GM23338 (cell line): ENCODE results near the gene CYB5D1. TPM values are rescaled to one million over a fixed set of nuclear protein-coding genes. Genes with fewer than 3 reads are reported as not detected.

ENCODE experiments used
- ATAC-seq: fragments of 200-7000 bp; cut with Tn5 transposase; 3 replicates; pipeline ENCODE4 v1.9.1; 2020
- DNase-seq: peaks from one replicate; pipeline ENCODE4 v3.0.0-alpha.2; 2015; ENCODE audit warnings: low spot score
- H2AFZ ChIP-seq: fragments of 200-600 bp; sonication (generic); 2 replicates; pipeline ENCODE4 v1.8.0; 2016; ENCODE audit warnings: antibody characterized with exemption, mild to moderate bottlenecking, moderate library complexity
- H3F3A ChIP-seq: fragments of 200-600 bp; sonication (generic); replicated peaks from 2 replicates; pipeline ENCODE4 v1.8.0; 2017; ENCODE audit warnings: antibody characterized with exemption, mixed run types, low read depth
- H3K27ac ChIP-seq: fragments of 200-600 bp; sonication (generic); 2 replicates; pipeline ENCODE4 v1.6.1; 2016; ENCODE audit warnings: low read depth
- H3K27me3 ChIP-seq: fragments of 200-600 bp; sonication (generic); 2 replicates; pipeline ENCODE4 v1.8.0; 2016; ENCODE audit warnings: mild to moderate bottlenecking, mixed run types, moderate library complexity; ENCODE audit not compliant: insufficient read depth
- H3K36me3 ChIP-seq: fragments of 200-600 bp; sonication (generic); 2 replicates; pipeline ENCODE4 v1.8.0; 2016; ENCODE audit warnings: mild to moderate bottlenecking; ENCODE audit not compliant: insufficient read depth
- H3K4me1 ChIP-seq: fragments of 200-600 bp; sonication (generic); 2 replicates; pipeline ENCODE4 v1.8.0; 2016; ENCODE audit warnings: mild to moderate bottlenecking, moderate library complexity; ENCODE audit not compliant: insufficient read depth
- H3K4me2 ChIP-seq: fragments of 200-600 bp; sonication (generic); 2 replicates; pipeline ENCODE4 v1.7.1; 2017; ENCODE audit warnings: mixed run types
- H3K4me3 ChIP-seq: fragments of 200-600 bp; sonication (generic); 2 replicates; pipeline ENCODE4 v1.6.1; 2016; ENCODE audit warnings: mixed run types
- H3K79me2 ChIP-seq: fragments of 200-600 bp; sonication (generic); replicated peaks from 2 replicates; pipeline ENCODE4 v1.8.0; 2017; ENCODE audit warnings: mild to moderate bottlenecking; ENCODE audit not compliant: insufficient read depth
- H3K9me2 ChIP-seq: fragments of 200-600 bp; sonication (generic); 2 replicates; pipeline ENCODE4 v1.8.0; 2017; ENCODE audit not compliant: insufficient read depth
- H4K20me1 ChIP-seq: fragments of 200-600 bp; sonication (generic); replicated peaks from 2 replicates; pipeline ENCODE4 v1.8.0; 2017; ENCODE audit warnings: mild to moderate bottlenecking; ENCODE audit not compliant: insufficient read depth
- H3K27ac Mint-ChIP-seq: 2 replicates; pipeline ENCODE4 v1.8.0; 2020; ENCODE audit warnings: inconsistent platforms, mild to moderate bottlenecking, moderate library complexity, mixed read lengths
- H3K27me3 Mint-ChIP-seq: 3 replicates; pipeline ENCODE4 v1.8.0; 2022; ENCODE audit warnings: low read depth, mild to moderate bottlenecking, moderate library complexity, mixed read lengths, inconsistent platforms; ENCODE audit not compliant: insufficient read depth, poor library complexity
- H3K36me3 Mint-ChIP-seq: 3 replicates; pipeline ENCODE4 v1.8.0; 2021; ENCODE audit warnings: low read depth, mild to moderate bottlenecking, inconsistent platforms, moderate library complexity, mixed read lengths
- H3K4me1 Mint-ChIP-seq: 3 replicates; pipeline ENCODE4 v1.8.0; 2020; ENCODE audit warnings: mild to moderate bottlenecking, inconsistent platforms, mixed read lengths
- H3K4me3 Mint-ChIP-seq: 3 replicates; pipeline ENCODE4 v1.8.0; 2021; ENCODE audit warnings: moderate library complexity, mild to moderate bottlenecking, inconsistent platforms, mixed read lengths
- H3K9me3 Mint-ChIP-seq: 3 replicates; pipeline ENCODE4 v1.8.0; 2020; ENCODE audit warnings: moderate library complexity, mild to moderate bottlenecking, inconsistent platforms, mixed read lengths
- EZH2 ChIP-seq: fragments of 200-600 bp; sonication (generic); IDR thresholded peaks from one replicate; pipeline ENCODE4 v1.8.0; 2017; ENCODE audit warnings: antibody characterized with exemption, mild to moderate bottlenecking, low read depth; ENCODE audit not compliant: unreplicated experiment
- JUNB ChIP-seq: IDR thresholded peaks from one replicate; pipeline ENCODE4 v1.6.1; 2016; ENCODE audit warnings: antibody characterized with exemption; ENCODE audit not compliant: unreplicated experiment
- STAT1 ChIP-seq: IDR thresholded peaks from one replicate; pipeline ENCODE4 v1.6.1; 2016; ENCODE audit warnings: antibody characterized with exemption; ENCODE audit not compliant: unreplicated experiment
- ZNF114 ChIP-seq: fragments of 250-450 bp; sonication (Bioruptor Pico); IDR thresholded peaks from 2 replicates; pipeline ENCODE4 v1.5.0; 2020; ENCODE audit warnings: mild to moderate bottlenecking, moderate library complexity
- ZNF331 ChIP-seq: fragments of 250-450 bp; sonication (Bioruptor Pico); IDR thresholded peaks from 2 replicates; pipeline ENCODE4 v1.5.0; 2020; ENCODE audit warnings: low read depth, mild to moderate bottlenecking, moderate library complexity
- polyA plus RNA-seq: library from polyadenylated mRNA; unstranded; fragments of >200 nt; fragmentation: Nextera tagmentation; extraction: Ambion mirVana; gene quantifications from 2 replicates; pipeline ENCODE4 v1.2.1, GENCODE V29; 2016
- total RNA-seq: library from RNA; depleted of rRNA; stranded (reverse); fragments of >200 nt; shearing (Covaris generic); gene quantifications from 2 replicates; pipeline ENCODE4 v1.2.3, GENCODE V29; 2014
- TF ChIP-seq, protein P1 (sequence below): fragments of 250-450 bp; sonication (Bioruptor Pico); IDR thresholded peaks from 2 replicates; pipeline ENCODE4 v1.5.0; 2020; ENCODE audit warnings: mild to moderate bottlenecking, moderate library complexity
- TF ChIP-seq, protein P2 (sequence below): IDR thresholded peaks from 2 replicates; pipeline ENCODE4 v1.6.1; 2016; ENCODE audit warnings: antibody characterized with exemption
- TF ChIP-seq, protein P3 (sequence below), 2 experiments: fragments of 200-600 bp in 1 of 2; sonication (generic) in 1 of 2; conservative IDR thresholded peaks; 2 replicates each; pipeline versions ENCODE4 v1.5.1 to v1.6.1; 2016 to 2017; ENCODE audit warnings: antibody characterized with exemption in 2 of 2, low read depth in 2 of 2, mild to moderate bottlenecking in 2 of 2, moderate library complexity in 1 of 2

CYB5D1 gene
- total and polyA plus RNA-seq, 2 experiments from 2014 or later: 3.5 to 8.4 TPM

DNA sequence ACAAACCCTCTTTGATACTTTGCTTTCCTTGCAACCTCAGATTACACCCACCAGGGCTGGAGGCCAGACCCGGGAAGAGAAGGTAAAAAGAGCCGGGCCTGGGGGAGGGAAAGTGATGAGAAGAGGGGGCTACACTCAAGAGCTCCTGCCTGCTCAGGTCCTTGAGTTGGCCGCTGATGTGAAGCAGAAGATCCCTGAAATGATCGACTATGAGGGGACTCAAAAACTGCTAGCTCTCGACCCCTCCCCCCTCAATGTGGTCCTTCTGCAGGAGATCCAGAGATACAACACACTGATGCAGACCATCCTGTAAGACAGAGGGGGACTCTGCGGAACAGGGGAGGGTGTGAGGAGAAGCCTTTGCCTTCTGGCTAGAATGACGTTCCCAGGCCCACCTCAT lies 26.6 kb upstream of the CYB5D1 start (continued):
- TF ChIP-seq, protein P1, sequence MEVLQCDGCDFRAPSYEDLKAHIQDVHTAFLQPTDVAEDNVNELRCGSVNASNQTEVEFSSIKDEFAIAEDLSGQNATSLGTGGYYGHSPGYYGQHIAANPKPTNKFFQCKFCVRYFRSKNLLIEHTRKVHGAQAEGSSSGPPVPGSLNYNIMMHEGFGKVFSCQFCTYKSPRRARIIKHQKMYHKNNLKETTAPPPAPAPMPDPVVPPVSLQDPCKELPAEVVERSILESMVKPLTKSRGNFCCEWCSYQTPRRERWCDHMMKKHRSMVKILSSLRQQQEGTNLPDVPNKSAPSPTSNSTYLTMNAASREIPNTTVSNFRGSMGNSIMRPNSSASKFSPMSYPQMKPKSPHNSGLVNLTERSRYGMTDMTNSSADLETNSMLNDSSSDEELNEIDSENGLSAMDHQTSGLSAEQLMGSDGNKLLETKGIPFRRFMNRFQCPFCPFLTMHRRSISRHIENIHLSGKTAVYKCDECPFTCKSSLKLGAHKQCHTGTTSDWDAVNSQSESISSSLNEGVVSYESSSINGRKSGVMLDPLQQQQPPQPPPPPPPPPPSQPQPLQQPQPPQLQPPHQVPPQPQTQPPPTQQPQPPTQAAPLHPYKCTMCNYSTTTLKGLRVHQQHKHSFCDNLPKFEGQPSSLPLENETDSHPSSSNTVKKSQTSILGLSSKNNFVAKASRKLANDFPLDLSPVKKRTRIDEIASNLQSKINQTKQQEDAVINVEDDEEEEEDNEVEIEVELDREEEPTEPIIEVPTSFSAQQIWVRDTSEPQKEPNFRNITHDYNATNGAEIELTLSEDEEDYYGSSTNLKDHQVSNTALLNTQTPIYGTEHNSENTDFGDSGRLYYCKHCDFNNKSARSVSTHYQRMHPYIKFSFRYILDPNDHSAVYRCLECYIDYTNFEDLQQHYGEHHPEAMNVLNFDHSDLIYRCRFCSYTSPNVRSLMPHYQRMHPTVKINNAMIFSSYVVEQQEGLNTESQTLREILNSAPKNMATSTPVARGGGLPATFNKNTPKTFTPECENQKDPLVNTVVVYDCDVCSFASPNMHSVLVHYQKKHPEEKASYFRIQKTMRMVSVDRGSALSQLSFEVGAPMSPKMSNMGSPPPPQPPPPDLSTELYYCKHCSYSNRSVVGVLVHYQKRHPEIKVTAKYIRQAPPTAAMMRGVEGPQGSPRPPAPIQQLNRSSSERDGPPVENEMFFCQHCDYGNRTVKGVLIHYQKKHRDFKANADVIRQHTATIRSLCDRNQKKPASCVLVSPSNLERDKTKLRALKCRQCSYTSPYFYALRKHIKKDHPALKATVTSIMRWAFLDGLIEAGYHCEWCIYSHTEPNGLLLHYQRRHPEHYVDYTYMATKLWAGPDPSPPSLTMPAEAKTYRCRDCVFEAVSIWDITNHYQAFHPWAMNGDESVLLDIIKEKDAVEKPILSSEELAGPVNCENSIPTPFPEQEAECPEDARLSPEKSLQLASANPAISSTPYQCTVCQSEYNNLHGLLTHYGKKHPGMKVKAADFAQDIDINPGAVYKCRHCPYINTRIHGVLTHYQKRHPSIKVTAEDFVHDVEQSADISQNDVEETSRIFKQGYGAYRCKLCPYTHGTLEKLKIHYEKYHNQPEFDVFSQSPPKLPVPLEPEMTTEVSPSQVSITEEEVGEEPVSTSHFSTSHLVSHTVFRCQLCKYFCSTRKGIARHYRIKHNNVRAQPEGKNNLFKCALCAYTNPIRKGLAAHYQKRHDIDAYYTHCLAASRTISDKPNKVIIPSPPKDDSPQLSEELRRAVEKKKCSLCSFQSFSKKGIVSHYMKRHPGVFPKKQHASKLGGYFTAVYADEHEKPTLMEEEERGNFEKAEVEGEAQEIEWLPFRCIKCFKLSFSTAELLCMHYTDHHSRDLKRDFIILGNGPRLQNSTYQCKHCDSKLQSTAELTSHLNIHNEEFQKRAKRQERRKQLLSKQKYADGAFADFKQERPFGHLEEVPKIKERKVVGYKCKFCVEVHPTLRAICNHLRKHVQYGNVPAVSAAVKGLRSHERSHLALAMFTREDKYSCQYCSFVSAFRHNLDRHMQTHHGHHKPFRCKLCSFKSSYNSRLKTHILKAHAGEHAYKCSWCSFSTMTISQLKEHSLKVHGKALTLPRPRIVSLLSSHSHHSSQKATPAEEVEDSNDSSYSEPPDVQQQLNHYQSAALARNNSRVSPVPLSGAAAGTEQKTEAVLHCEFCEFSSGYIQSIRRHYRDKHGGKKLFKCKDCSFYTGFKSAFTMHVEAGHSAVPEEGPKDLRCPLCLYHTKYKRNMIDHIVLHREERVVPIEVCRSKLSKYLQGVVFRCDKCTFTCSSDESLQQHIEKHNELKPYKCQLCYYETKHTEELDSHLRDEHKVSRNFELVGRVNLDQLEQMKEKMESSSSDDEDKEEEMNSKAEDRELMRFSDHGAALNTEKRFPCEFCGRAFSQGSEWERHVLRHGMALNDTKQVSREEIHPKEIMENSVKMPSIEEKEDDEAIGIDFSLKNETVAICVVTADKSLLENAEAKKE (CRISPR knock-in tag): no peak
- TF ChIP-seq ZNF331 (CRISPR knock-in tag) (no peak), JUNB (no peak)
- TF ChIP-seq, protein P2, sequence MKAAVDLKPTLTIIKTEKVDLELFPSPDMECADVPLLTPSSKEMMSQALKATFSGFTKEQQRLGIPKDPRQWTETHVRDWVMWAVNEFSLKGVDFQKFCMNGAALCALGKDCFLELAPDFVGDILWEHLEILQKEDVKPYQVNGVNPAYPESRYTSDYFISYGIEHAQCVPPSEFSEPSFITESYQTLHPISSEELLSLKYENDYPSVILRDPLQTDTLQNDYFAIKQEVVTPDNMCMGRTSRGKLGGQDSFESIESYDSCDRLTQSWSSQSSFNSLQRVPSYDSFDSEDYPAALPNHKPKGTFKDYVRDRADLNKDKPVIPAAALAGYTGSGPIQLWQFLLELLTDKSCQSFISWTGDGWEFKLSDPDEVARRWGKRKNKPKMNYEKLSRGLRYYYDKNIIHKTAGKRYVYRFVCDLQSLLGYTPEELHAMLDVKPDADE: no peak

DNA sequence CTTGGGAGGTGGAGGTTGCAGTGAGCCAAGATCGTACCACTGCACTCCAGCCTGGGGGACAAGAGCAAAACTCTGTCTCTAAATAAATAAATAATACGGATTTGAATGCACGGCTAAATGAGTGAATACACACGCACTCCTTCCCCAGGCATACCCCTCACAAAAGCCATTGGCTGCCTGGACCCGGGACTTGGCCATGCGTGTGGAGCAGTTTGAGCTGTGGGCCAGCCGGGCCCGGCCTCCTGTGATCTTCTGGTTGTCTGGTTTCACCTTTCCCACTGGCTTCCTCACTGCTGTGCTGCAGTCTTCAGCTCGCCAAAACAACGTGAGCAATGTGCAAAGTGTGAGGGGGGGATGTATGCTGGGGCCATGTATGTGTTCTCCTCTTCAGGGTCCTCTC lies 25.4 kb upstream of the CYB5D1 start:
- no peak overlapping the region for H3K4me3 Mint-ChIP-seq
- TF ChIP-seq EZH2 (no peak), ZNF114 (CRISPR knock-in tag) (no peak), STAT1 (no peak)
- TF ChIP-seq, protein P3, sequence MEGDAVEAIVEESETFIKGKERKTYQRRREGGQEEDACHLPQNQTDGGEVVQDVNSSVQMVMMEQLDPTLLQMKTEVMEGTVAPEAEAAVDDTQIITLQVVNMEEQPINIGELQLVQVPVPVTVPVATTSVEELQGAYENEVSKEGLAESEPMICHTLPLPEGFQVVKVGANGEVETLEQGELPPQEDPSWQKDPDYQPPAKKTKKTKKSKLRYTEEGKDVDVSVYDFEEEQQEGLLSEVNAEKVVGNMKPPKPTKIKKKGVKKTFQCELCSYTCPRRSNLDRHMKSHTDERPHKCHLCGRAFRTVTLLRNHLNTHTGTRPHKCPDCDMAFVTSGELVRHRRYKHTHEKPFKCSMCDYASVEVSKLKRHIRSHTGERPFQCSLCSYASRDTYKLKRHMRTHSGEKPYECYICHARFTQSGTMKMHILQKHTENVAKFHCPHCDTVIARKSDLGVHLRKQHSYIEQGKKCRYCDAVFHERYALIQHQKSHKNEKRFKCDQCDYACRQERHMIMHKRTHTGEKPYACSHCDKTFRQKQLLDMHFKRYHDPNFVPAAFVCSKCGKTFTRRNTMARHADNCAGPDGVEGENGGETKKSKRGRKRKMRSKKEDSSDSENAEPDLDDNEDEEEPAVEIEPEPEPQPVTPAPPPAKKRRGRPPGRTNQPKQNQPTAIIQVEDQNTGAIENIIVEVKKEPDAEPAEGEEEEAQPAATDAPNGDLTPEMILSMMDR (conservative IDR thresholded peaks at IDR 0.05; ENCODE audit: low read depth in 2 of 2): no peak

More for the DNA sequence above, 25.4 kb upstream of the CYB5D1 start:
- H3K27ac Mint-ChIP-seq: no peak overlapping the region
- H3K4me3 ChIP-seq: no peak overlapping the region
- no peaks in the 10 kb centered on the region for H3K9me2 ChIP-seq
- H3K4me1 Mint-ChIP-seq: peaks cover 11% of the 10 kb centered on the region
- peaks cover 46% of the 10 kb centered on the region for H3K27me3 Mint-ChIP-seq
- H2AFZ ChIP-seq: no peak overlapping the region
- peaks cover 9% of the 10 kb centered on the region for H3K4me1 ChIP-seq
- H3K79me2 ChIP-seq: no peaks in the 10 kb centered on the region
- H3K27me3 ChIP-seq: peaks cover 64% of the 10 kb centered on the region
- H3K4me2 ChIP-seq: no peak overlapping the region
- no peaks in the 10 kb centered on the region; the same call in 2 of the 3 replicates for H3K9me3 Mint-ChIP-seq
- ATAC-seq (no peak), DNase-seq (no peak)
- H3K36me3 Mint-ChIP-seq: no peaks in the 10 kb centered on the region
- no peaks in the 10 kb centered on the region for H4K20me1 ChIP-seq
- no peaks in the 10 kb centered on the region for H3K36me3 ChIP-seq
- H3F3A ChIP-seq: 0 out of 2 replicates have a peak, but pooled peaks cover 9% of the 10 kb centered on the region
- H3K27ac ChIP-seq: no peak overlapping the region
